GM12873 (cell line): ENCODE results near the gene FBXO34.

Experiments used
- TF ChIP-seq, protein P1 (sequence below): IDR thresholded peaks from 2 replicates; pipeline ENCODE4 v1.5.1; 2012; ENCODE audit warnings: low read depth, mild to moderate bottlenecking, moderate library complexity, low read length, control low read depth; ENCODE audit not compliant: insufficient read depth; ENCODE audit errors: missing control alignments

Gene FBXO34

GRCh38 chr14:55309761-55310365, 38.6 kb downstream of the FBXO34 start:
- TF ChIP-seq, protein P1, sequence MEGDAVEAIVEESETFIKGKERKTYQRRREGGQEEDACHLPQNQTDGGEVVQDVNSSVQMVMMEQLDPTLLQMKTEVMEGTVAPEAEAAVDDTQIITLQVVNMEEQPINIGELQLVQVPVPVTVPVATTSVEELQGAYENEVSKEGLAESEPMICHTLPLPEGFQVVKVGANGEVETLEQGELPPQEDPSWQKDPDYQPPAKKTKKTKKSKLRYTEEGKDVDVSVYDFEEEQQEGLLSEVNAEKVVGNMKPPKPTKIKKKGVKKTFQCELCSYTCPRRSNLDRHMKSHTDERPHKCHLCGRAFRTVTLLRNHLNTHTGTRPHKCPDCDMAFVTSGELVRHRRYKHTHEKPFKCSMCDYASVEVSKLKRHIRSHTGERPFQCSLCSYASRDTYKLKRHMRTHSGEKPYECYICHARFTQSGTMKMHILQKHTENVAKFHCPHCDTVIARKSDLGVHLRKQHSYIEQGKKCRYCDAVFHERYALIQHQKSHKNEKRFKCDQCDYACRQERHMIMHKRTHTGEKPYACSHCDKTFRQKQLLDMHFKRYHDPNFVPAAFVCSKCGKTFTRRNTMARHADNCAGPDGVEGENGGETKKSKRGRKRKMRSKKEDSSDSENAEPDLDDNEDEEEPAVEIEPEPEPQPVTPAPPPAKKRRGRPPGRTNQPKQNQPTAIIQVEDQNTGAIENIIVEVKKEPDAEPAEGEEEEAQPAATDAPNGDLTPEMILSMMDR, result no peak

- TF ChIP-seq, protein P1, result no peak
These were observed 42.3 kb downstream of the FBXO34 start for GRCh38 chr14:55313480-55313879.

DNA sequence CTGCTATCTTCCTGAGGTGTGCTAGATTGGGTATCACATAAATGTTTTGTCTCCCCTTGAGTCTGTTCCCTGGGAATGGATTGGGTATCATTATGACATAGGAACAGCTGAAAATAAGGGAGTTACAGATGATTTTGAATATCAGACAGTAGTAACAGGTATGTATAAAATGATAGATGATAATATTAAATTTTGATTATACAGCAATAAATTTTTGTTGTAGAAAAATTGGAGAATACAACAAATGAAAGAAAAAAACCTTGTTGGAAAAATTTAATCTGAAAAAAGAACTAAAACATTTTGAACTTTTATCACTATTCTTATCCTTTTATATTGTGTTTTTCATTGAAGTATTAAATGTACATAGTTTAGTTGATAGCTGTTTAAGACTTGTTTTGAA, 43.2 kb downstream of the FBXO34 start:
- TF ChIP-seq, protein P1, result no peak

DNA sequence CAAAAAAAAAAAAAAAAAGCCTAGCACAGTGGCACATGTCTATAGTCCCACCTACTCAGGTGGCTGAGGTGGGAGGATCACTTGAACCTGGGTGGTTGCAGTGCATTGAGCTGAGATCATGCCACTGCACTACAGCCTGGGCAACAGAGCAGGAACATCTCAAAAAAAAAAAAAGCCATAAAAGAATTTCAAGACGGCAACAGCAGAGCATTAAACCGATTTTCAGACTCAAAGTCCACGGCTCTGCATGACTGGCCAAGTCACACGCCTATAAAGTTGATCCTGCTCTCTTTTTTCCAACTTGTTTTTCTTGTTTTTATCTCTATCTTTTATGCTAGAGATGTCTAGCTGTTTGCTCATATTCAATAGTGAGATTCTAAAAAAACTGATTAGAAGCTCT, 45.3 kb downstream of the FBXO34 start:
- TF ChIP-seq, protein P1, result no peak

GRCh38 chr14:55317542-55318306, 46.5 kb downstream of the FBXO34 start:
- TF ChIP-seq, protein P1, result no peak

DNA sequence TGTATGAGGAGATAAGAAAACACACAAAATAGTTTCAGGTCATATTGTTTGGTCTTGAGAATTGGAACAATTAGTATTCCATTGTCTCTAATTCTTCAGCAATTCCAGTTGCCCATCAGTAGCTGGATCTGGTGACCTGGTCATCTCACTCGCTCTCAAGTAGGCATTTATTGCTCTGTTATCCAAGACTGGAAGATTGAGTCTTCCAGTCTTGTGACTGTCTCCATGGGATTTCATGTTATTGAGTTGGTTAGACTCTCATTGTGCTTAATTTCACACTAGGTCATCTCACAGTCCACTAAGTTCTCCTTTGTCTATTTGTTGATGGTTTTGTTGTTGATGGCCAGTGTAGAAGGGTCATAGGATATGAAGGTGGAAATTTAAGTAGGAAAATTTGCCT, 47.5 kb downstream of the FBXO34 start:
- TF ChIP-seq, protein P1, result no peak

- TF ChIP-seq, protein P1, result no peak
These were observed 52.7 kb downstream of the FBXO34 start for GRCh38 chr14:55323910-55324309.
